HepG2 (cell line): Measurements from ENCODE around the gene FCHSD1. TPM values are rescaled to one million over a fixed set of nuclear protein-coding genes. Genes with fewer than 3 reads are reported as not detected.

Source experiments
- ARNT ChIP-seq: fragments of 450-650 bp; IDR thresholded peaks from 2 replicates; pipeline ENCODE4 v1.6.1; 2017
- BORCS8-MEF2B ChIP-seq: sonication (generic); formaldehyde crosslinking; IDR thresholded peaks from 2 replicates; pipeline ENCODE4 v1.8.0; 2022; ENCODE audit warnings: mild to moderate bottlenecking, missing genetic modification reagents
- GRHL1 ChIP-seq: sonication (generic); formaldehyde crosslinking; conservative IDR thresholded peaks from 2 replicates; pipeline ENCODE4 v1.8.0; 2022; ENCODE audit warnings: missing genetic modification reagents
- KMT2A ChIP-seq: sonication (generic); formaldehyde crosslinking; IDR thresholded peaks from 2 replicates; pipeline ENCODE4 v1.4.0; 2020; ENCODE audit warnings: missing genetic modification reagents
- MBD4 ChIP-seq: IDR thresholded peaks from 2 replicates; pipeline ENCODE4 v1.6.1; 2012; ENCODE audit warnings: low read length, inconsistent platforms, borderline replicate concordance
- POLR2A ChIP-seq, 2 experiments: IDR thresholded peaks; 2 replicates each; pipeline ENCODE4 v1.6.1; 2011; ENCODE audit warnings: low read depth in 2 of 2, low read length in 2 of 2, mild to moderate bottlenecking in 1 of 2, moderate library complexity in 1 of 2; ENCODE audit not compliant: insufficient read depth in 1 of 2
- POLR2G ChIP-seq: fragments of 200-400 bp; formaldehyde crosslinking; IDR thresholded peaks from 2 replicates; pipeline ENCODE4 v1.6.1; 2018; ENCODE audit warnings: mild to moderate bottlenecking, low read depth, low read length, moderate library complexity
- SALL1 ChIP-seq: sonication (generic); formaldehyde crosslinking; IDR thresholded peaks from 2 replicates; pipeline ENCODE4 v1.8.0; 2022; ENCODE audit warnings: mild to moderate bottlenecking, missing genetic modification reagents
- TGIF2 ChIP-seq: IDR thresholded peaks from 2 replicates; pipeline ENCODE4 v1.6.1; 2016; ENCODE audit warnings: control low read depth, missing compliant biosample characterization
- ZNF121 ChIP-seq: sonication (generic); formaldehyde crosslinking; IDR thresholded peaks from 2 replicates; pipeline ENCODE4 v1.5.0; 2020; ENCODE audit warnings: mild to moderate bottlenecking, missing genetic modification reagents
- ZNF20 ChIP-seq: sonication (generic); formaldehyde crosslinking; IDR thresholded peaks from 2 replicates; pipeline ENCODE4 v1.4.0; 2020; ENCODE audit warnings: mild to moderate bottlenecking, moderate library complexity, missing genetic modification reagents
- ZNF260 ChIP-seq: sonication (generic); formaldehyde crosslinking; IDR thresholded peaks from 2 replicates; pipeline ENCODE4 v1.4.0; 2020; ENCODE audit warnings: missing genetic modification reagents, low read depth, mild to moderate bottlenecking, borderline replicate concordance
- ZNF451 ChIP-seq: sonication (generic); formaldehyde crosslinking; IDR thresholded peaks from 2 replicates; pipeline ENCODE4 v1.5.0; 2020; ENCODE audit warnings: mild to moderate bottlenecking, missing genetic modification reagents
- ZNF484 ChIP-seq: sonication (generic); formaldehyde crosslinking; IDR thresholded peaks from 2 replicates; pipeline ENCODE4 v1.5.1; 2020; ENCODE audit warnings: mild to moderate bottlenecking, low read depth, missing genetic modification reagents, borderline replicate concordance
- ZNF652 ChIP-seq: IDR thresholded peaks from 2 replicates; pipeline ENCODE4 v1.6.1; 2016; ENCODE audit warnings: low read depth, borderline replicate concordance
- ZNF7 ChIP-seq: IDR thresholded peaks from 2 replicates; pipeline ENCODE4 v1.6.1; 2016; ENCODE audit warnings: missing biosample characterization, missing genetic modification reagents
- polyA plus RNA-seq, 8 experiments: library from polyadenylated mRNA; depleted of rRNA in 3 of 8; stranded (reverse) in 7 of 8; unstranded in 1 of 8; fragments of >200 nt; fragmentation: Illumina TruSeq in 4 of 8; extraction: Trizol in 4 of 8; gene quantifications; 2 replicates each; pipeline versions ENCODE4 v1.2.1 to v1.2.3, GENCODE V29; 2011 to 2016; ENCODE audit warnings: low read depth in 4 of 8, missing spikeins in 1 of 8, mixed read lengths in 1 of 8; ENCODE audit not compliant: insufficient read depth in 1 of 8
- total RNA-seq, 5 experiments: library from RNA; depleted of rRNA; stranded (reverse); fragments of >200 nt; fragmentation: Illumina TruSeq; extraction: Trizol; gene quantifications; 2 replicates each; pipeline ENCODE4 v1.2.3, GENCODE V29; 2016; ENCODE audit warnings: low read depth in 1 of 5
- TF ChIP-seq, protein P1 (sequence below): sonication (generic); formaldehyde crosslinking; IDR thresholded peaks from 2 replicates; pipeline ENCODE4 v1.5.0; 2020; ENCODE audit warnings: mild to moderate bottlenecking, missing genetic modification reagents
- TF ChIP-seq, protein P2 (sequence below): sonication (generic); formaldehyde crosslinking; IDR thresholded peaks from 2 replicates; pipeline ENCODE4 v1.4.0; 2020; ENCODE audit warnings: mild to moderate bottlenecking, missing genetic modification reagents

FCHSD1 gene
- total and polyA plus RNA-seq, 2 of the 13 experiments (the other 11 are each of a cell fraction or from before 2014, with no cell fraction given): 5.5 to 15.4 TPM

DNA sequence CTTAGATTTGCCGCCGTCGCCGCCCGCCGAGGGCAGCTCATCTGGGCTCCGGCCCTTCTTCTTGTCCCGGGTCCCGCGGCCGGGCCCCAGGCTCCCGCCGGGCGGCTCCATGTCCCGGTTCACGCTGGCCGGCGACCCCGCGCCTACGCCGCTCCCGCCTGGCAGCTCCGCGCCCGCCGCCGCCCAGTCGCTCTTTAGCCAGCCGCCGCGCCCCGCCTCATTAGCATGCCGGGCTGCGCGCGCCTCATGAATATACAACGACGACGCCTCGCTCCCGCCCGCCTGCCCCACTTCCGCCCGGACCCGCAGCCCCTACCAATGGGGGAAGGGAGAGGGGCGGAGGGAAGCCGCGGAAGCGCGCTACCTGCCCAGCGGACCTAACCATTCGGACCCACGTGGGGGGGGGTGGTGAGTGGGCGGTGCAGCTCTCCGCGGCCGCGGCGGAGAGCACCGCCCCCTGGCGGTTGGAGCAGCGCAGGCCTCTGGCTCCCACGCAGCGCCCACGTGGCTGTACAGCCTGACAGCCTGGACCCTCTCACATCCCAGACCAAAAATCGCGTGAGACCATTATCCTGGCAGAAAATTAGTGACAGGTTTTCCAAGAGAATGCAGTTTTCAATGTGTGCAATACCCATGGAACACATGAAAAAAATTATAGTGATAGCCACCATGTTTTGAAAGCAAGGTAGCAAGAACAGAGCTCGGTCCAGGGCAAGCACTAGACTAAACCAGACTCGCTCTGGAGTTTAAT, 32.2 kb downstream of the FCHSD1 start, which contains the start of gene DIAPH1 (continued):
- TF ChIP-seq BORCS8-MEF2B (CRISPR knock-in tag): peak; percentile 68; the same call in 1 of the 2 replicates
- no peak for TF ChIP-seq ZNF260 (CRISPR knock-in tag)
- no peak for TF ChIP-seq GRHL1 (CRISPR knock-in tag)
- TF ChIP-seq ZNF451: peak; percentile 90; the same call in 1 of the 2 replicates
- no peak for TF ChIP-seq ZNF484
- no peak for TF ChIP-seq MBD4
- TF ChIP-seq SALL1 (CRISPR knock-in tag): peak; percentile 92
- no peak for TF ChIP-seq ZNF20 (CRISPR knock-in tag)
- TF ChIP-seq KMT2A (CRISPR knock-in tag): peak; percentile 46; the same call in 1 of the 2 replicates
- TF ChIP-seq, protein P1, sequence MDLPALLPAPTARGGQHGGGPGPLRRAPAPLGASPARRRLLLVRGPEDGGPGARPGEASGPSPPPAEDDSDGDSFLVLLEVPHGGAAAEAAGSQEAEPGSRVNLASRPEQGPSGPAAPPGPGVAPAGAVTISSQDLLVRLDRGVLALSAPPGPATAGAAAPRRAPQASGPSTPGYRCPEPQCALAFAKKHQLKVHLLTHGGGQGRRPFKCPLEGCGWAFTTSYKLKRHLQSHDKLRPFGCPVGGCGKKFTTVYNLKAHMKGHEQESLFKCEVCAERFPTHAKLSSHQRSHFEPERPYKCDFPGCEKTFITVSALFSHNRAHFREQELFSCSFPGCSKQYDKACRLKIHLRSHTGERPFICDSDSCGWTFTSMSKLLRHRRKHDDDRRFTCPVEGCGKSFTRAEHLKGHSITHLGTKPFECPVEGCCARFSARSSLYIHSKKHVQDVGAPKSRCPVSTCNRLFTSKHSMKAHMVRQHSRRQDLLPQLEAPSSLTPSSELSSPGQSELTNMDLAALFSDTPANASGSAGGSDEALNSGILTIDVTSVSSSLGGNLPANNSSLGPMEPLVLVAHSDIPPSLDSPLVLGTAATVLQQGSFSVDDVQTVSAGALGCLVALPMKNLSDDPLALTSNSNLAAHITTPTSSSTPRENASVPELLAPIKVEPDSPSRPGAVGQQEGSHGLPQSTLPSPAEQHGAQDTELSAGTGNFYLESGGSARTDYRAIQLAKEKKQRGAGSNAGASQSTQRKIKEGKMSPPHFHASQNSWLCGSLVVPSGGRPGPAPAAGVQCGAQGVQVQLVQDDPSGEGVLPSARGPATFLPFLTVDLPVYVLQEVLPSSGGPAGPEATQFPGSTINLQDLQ (CRISPR knock-in tag): no peak
- no peak for TF ChIP-seq ZNF652 (CRISPR knock-in tag)
- peak; percentile 43 to 84 for TF ChIP-seq POLR2A (IDR thresholded peaks at IDR 0.05; ENCODE audit: insufficient read depth in 1 of 2, low read depth in 2 of 2, low read length in 2 of 2)
- TF ChIP-seq POLR2G: peak; percentile 73
- peak; percentile 90 for TF ChIP-seq TGIF2 (CRISPR knock-in tag)
- TF ChIP-seq, protein P2, sequence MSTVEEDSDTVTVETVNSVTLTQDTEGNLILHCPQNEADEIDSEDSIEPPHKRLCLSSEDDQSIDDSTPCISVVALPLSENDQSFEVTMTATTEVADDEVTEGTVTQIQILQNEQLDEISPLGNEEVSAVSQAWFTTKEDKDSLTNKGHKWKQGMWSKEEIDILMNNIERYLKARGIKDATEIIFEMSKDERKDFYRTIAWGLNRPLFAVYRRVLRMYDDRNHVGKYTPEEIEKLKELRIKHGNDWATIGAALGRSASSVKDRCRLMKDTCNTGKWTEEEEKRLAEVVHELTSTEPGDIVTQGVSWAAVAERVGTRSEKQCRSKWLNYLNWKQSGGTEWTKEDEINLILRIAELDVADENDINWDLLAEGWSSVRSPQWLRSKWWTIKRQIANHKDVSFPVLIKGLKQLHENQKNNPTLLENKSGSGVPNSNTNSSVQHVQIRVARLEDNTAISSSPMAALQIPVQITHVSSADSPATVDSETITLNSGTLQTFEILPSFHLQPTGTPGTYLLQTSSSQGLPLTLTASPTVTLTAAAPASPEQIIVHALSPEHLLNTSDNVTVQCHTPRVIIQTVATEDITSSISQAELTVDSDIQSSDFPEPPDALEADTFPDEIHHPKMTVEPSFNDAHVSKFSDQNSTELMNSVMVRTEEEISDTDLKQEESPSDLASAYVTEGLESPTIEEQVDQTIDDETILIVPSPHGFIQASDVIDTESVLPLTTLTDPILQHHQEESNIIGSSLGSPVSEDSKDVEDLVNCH (CRISPR knock-in tag): no peak
- no peak for TF ChIP-seq ARNT
- peak; percentile 91 for TF ChIP-seq ZNF121 (CRISPR knock-in tag)
- TF ChIP-seq ZNF7: no peak
